Upper lobe of left lung (tissue), 6 donors: ENCODE results near the gene ATP5PB. TPM values are rescaled to one million over a fixed set of nuclear protein-coding genes. Genes with fewer than 3 reads are reported as not detected.

ENCODE experiments used
- ATAC-seq, 2 donors: fragments of 200-7000 bp; cut with Tn5 transposase; one replicate each; pipeline ENCODE4 v1.9.1; 2022; ENCODE audit warnings: mild to moderate bottlenecking in 2 of 2, moderate library complexity in 2 of 2; ENCODE audit not compliant: low FRiP score in 2 of 2
- DNase-seq, 2 donors: peaks; one replicate each; pipeline ENCODE4 v3.0.0-alpha.2; 2019 to 2020
- H3K27ac ChIP-seq, 4 donors: fragments of 200-600 bp; sonication (generic); one replicate each; pipeline ENCODE4 v1.5.1; 2016 to 2019
- H3K27me3 ChIP-seq, 4 donors: fragments of 200-600 bp; sonication (generic); one replicate each; pipeline ENCODE4 v1.5.1; 2017 to 2019
- H3K36me3 ChIP-seq, 4 donors: fragments of 200-600 bp; sonication (generic); one replicate each; pipeline ENCODE4 v1.5.1; 2016 to 2019
- H3K4me1 ChIP-seq, 4 donors: fragments of 200-600 bp; sonication (generic); one replicate each; pipeline ENCODE4 v1.5.1; 2018 to 2019
- H3K4me3 ChIP-seq, 4 donors: fragments of 200-600 bp; sonication (generic); one replicate each; pipeline ENCODE4 v1.5.1; 2017 to 2019; ENCODE audit warnings: mild to moderate bottlenecking in 2 of 4, moderate library complexity in 1 of 4
- H3K9me3 ChIP-seq, 4 donors: fragments of 200-600 bp; sonication (generic); one replicate each; pipeline ENCODE4 v1.5.1; 2018 to 2019
- EP300 ChIP-seq, 4 donors: sonication (generic); formaldehyde crosslinking; IDR thresholded peaks; one replicate each; pipeline ENCODE4 v1.5.1; 2017; ENCODE audit warnings: antibody characterized with exemption in 4 of 4, control low read depth in 2 of 4
- POLR2A ChIP-seq, 4 donors: fragments of 450-650 bp; IDR thresholded peaks; one replicate each; pipeline ENCODE4 v1.5.1; 2016 to 2017; ENCODE audit warnings: antibody characterized with exemption in 4 of 4, mild to moderate bottlenecking in 2 of 4
- POLR2AphosphoS5 ChIP-seq, 2 donors: sonication (generic); formaldehyde crosslinking; IDR thresholded peaks; one replicate each; pipeline ENCODE4 v1.5.1; 2017; ENCODE audit warnings: antibody characterized with exemption in 2 of 2
- WGBS, 2 donors: methylation state at CpG; one replicate each; pipeline ENCODE4 v1.1.5; 2017 to 2018; 5-methylcytosine and 5-hydroxymethylcytosine counted together
- total RNA-seq, 6 donors: library from RNA; depleted of rRNA in 4 of 6; stranded (reverse); fragments of >200 nt in 4 of 6; gene quantifications; one replicate each; pipeline versions ENCODE4 v1.1.0 to v1.2.1, GENCODE V29; 2016 to 2021
- TF ChIP-seq, protein P1 (sequence below), 6 experiments: fragments of 450-650 bp in 4 of 6; fragments of 200-600 bp in 2 of 6; sonication (generic) in 2 of 6; IDR thresholded peaks; one replicate each; pipeline ENCODE4 v1.5.1; 2016 to 2019; ENCODE audit warnings: antibody characterized with exemption in 6 of 6
- donor health status: DM: no; HTN: no; CAD: no; lungs with moderate emphysema.
- donor health status: DM: no; HTN: yes; CAD: no; lungs with severe emphysema.

ATP5PB gene
- total RNA-seq, 6 donors from 2014 or later = 38.8 to 149 (median 132) TPM

- TF ChIP-seq, protein P1, sequence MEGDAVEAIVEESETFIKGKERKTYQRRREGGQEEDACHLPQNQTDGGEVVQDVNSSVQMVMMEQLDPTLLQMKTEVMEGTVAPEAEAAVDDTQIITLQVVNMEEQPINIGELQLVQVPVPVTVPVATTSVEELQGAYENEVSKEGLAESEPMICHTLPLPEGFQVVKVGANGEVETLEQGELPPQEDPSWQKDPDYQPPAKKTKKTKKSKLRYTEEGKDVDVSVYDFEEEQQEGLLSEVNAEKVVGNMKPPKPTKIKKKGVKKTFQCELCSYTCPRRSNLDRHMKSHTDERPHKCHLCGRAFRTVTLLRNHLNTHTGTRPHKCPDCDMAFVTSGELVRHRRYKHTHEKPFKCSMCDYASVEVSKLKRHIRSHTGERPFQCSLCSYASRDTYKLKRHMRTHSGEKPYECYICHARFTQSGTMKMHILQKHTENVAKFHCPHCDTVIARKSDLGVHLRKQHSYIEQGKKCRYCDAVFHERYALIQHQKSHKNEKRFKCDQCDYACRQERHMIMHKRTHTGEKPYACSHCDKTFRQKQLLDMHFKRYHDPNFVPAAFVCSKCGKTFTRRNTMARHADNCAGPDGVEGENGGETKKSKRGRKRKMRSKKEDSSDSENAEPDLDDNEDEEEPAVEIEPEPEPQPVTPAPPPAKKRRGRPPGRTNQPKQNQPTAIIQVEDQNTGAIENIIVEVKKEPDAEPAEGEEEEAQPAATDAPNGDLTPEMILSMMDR (IDR thresholded peaks at IDR 0.05) = peak in 1 of 6 experiments; percentile 7
- TF ChIP-seq POLR2A (IDR thresholded peaks at IDR 0.05) = no peak
- TF ChIP-seq EP300 (IDR thresholded peaks at IDR 0.05) = no peak
- no peaks in the 10 kb centered on the region for H3K27me3 ChIP-seq
- H3K27ac ChIP-seq = no peak overlapping the region
- ATAC-seq (no peak), DNase-seq (no peak)
- H3K36me3 ChIP-seq = no peaks in the 10 kb centered on the region
- WGBS, 2 donors = 58 to 81% methylated on average over 2 of the region's 2 CpGs
- peaks cover 0 to 14% (median 6%) of the 10 kb centered on the region in 4 donors for H3K4me1 ChIP-seq
- no peaks in the 10 kb centered on the region for H3K9me3 ChIP-seq
- H3K4me3 ChIP-seq = no peak overlapping the region
Measured at GRCh38 chr1:111483876-111484275, 34.6 kb downstream of the ATP5PB start.

DNA sequence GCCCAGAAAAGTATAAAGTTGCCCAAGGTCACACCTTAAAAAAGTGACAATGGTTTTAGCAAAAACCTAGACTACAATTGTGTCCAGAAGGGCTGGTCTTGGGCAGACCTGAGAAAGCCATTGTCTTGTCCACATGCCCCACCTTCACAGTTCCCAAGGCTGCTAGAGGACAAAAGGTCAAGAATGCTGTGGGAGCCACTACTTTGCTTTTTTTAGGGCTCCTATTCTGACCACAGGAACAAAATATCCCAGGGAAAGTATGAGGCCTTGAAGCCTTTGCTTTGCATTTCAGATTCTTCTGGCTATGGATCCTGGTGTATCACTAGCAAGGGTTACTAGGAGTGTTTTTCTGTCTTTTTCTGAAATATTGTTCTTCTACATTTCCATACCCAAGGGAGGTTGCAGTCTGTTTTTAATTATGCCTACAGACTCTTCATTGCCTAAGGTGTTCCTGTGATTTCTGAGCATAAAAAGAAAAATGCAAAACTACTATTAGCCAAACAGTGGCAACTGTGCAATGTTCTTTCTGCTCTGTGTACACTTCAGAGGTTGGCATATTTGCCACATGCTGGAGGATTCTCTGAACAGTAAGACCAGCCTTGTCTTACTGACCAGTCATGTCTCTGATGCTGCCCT, 35.2 kb downstream of the ATP5PB start:
- Histone ChIP-seq H3K27ac (peak overlapping the region in 1 of 4 donors; percentile 21), H3K4me1 (peaks cover 0 to 14% (median 6%) of the 10 kb centered on the region in 4 donors), H3K27me3 (no peaks in the 10 kb centered on the region), H3K9me3 (no peaks in the 10 kb centered on the region), H3K36me3 (no peaks in the 10 kb centered on the region), H3K4me3 (no peak overlapping the region)
- ATAC-seq (no peak), DNase-seq (no peak)
- TF ChIP-seq POLR2A (IDR thresholded peaks at IDR 0.05) (no peak), EP300 (IDR thresholded peaks at IDR 0.05) (no peak), POLR2AphosphoS5 (IDR thresholded peaks at IDR 0.05) (no peak)
- TF ChIP-seq, protein P1 (IDR thresholded peaks at IDR 0.05) = no peak

GRCh38 chr1:111486431-111486830, 37.2 kb downstream of the ATP5PB start:
- no peaks in the 10 kb centered on the region for H3K36me3 ChIP-seq
- H3K27ac ChIP-seq = peak overlapping the region in 1 of 4 donors; percentile 30
- no peaks in the 10 kb centered on the region for H3K9me3 ChIP-seq
- peaks cover 0 to 15% (median 9%) of the 10 kb centered on the region in 4 donors for H3K4me1 ChIP-seq
- ATAC-seq (no peak), DNase-seq (no peak)
- TF ChIP-seq, protein P1 (IDR thresholded peaks at IDR 0.05) = no peak
- TF ChIP-seq EP300 (IDR thresholded peaks at IDR 0.05) (no peak), POLR2AphosphoS5 (IDR thresholded peaks at IDR 0.05) (no peak), POLR2A (IDR thresholded peaks at IDR 0.05) (no peak)
- H3K27me3 ChIP-seq = no peaks in the 10 kb centered on the region
- no peak overlapping the region for H3K4me3 ChIP-seq
- WGBS, 2 donors = 86 to 98% methylated on average over 5 to 7 of the region's 7 CpGs

DNA sequence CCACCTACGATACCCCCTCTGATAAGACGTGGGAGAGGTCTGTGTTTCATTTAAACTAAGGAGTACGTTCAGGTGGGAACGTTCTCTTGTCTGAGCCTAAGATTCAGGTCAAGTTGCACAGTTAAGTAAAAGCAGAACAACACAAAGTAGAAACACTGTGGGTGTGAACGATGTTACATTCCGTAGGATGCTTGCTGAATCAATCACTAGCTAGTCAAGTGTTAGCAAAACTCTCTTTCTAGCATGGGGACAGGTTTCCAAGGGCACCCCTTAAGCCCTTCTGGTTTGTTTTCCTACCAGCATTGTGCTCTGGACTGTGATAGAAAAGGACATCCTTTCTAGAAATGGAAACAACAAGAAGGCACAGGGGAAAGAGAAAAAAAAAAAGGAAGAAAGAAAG, 37.9 kb downstream of the ATP5PB start:
- WGBS, 2 donors = 78 to 79% methylated on average over 6 of the region's 6 CpGs
- Histone ChIP-seq H3K36me3 (no peaks in the 10 kb centered on the region), H3K27ac (peak overlapping the region in 1 of 4 donors; percentile 30), H3K27me3 (no peaks in the 10 kb centered on the region), H3K4me3 (no peak overlapping the region), H3K9me3 (no peaks in the 10 kb centered on the region), H3K4me1 (peaks cover 0 to 10% (median 4%) of the 10 kb centered on the region in 4 donors)
- no peak for DNase-seq
- ATAC-seq = no peak
- no peak for TF ChIP-seq EP300 (IDR thresholded peaks at IDR 0.05)
- no peak for TF ChIP-seq POLR2A (IDR thresholded peaks at IDR 0.05)
- no peak for TF ChIP-seq POLR2AphosphoS5 (IDR thresholded peaks at IDR 0.05)
- TF ChIP-seq, protein P1 (IDR thresholded peaks at IDR 0.05) = no peak

DNA sequence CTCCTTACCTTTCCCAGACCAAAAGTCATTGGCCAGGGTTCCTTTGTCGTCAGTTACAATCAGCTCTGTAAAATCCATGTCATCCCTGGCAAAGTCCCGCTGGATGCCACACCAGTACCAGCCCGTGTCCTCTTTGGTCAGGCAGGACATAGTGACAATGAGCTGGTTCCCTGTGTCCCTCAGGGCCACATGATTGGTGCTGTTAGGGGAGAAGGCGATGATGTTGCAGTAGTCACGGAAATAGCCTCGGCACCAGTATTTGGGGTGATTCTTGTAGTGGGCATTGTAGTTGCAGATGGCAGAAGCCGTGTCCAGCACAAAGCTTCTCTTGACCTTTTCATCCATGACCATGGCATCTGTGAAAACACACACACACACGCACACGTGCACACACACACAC, 39.4 kb downstream of the ATP5PB start:
- Histone ChIP-seq H3K27ac (peak overlapping the region in 3 of 4 donors; percentile 32 to 82 (median 81)), H3K9me3 (no peaks in the 10 kb centered on the region), H3K27me3 (no peaks in the 10 kb centered on the region), H3K4me3 (no peak overlapping the region), H3K4me1 (peaks cover 0 to 10% (median 4%) of the 10 kb centered on the region in 4 donors), H3K36me3 (no peaks in the 10 kb centered on the region)
- no peak for TF ChIP-seq EP300 (IDR thresholded peaks at IDR 0.05)
- peak in 1 of 4 donors; percentile 59 for TF ChIP-seq POLR2A (IDR thresholded peaks at IDR 0.05)
- ATAC-seq = no peak
- 92 to 95% methylated on average over 9 of the region's 9 CpGs for WGBS, 2 donors
- no peak for DNase-seq
